HepG2 (cell line): ENCODE measurements around the gene CLDND2. TPM values are rescaled to one million over a fixed set of nuclear protein-coding genes. Genes with fewer than 3 reads are reported as not detected.

Source experiments
- ASH2L ChIP-seq: fragments of 300-600, 200-600 bp; sonication (generic); IDR thresholded peaks from 2 replicates; pipeline ENCODE4 v1.7.0; 2017; ENCODE audit warnings: low read depth, mild to moderate bottlenecking, moderate library complexity, mixed read lengths, low read length; ENCODE audit not compliant: insufficient read length
- CBFB ChIP-seq: sonication (generic); formaldehyde crosslinking; IDR thresholded peaks from 2 replicates; pipeline ENCODE4 v1.4.0; 2020; ENCODE audit warnings: missing genetic modification reagents
- ELF4 ChIP-seq: sonication (generic); formaldehyde crosslinking; IDR thresholded peaks from 2 replicates; pipeline ENCODE4 v1.5.0; 2020; ENCODE audit warnings: missing genetic modification reagents, mild to moderate bottlenecking, moderate library complexity, borderline replicate concordance
- HOXA9 ChIP-seq: sonication (generic); formaldehyde crosslinking; IDR thresholded peaks from 2 replicates; pipeline ENCODE4 v1.8.1; 2022; ENCODE audit warnings: missing genetic modification reagents, mild to moderate bottlenecking, moderate library complexity, borderline replicate concordance
- HOXD1 ChIP-seq: sonication (generic); formaldehyde crosslinking; IDR thresholded peaks from 2 replicates; pipeline ENCODE4 v1.5.0; 2020; ENCODE audit warnings: missing genetic modification reagents
- MAFK ChIP-seq, 2 experiments: IDR thresholded peaks in 1 of 2; conservative IDR thresholded peaks in 1 of 2; 2 replicates each; pipeline ENCODE4 v1.6.1; 2011; ENCODE audit warnings: improper control_type of control experiment in 2 of 2, low read length in 2 of 2
- MED1 ChIP-seq: sonication (generic); formaldehyde crosslinking; IDR thresholded peaks from 2 replicates; pipeline ENCODE4 v1.4.0; 2020; ENCODE audit warnings: missing genetic modification reagents
- RFX1 ChIP-seq: fragments of 450-650 bp; IDR thresholded peaks from 2 replicates; pipeline ENCODE4 v1.6.1; 2017
- RXRB ChIP-seq: IDR thresholded peaks from 2 replicates; pipeline ENCODE4 v1.6.1; 2016; ENCODE audit warnings: borderline replicate concordance, missing genetic modification reagents, missing compliant biosample characterization
- TFAP4 ChIP-seq: sonication (generic); IDR thresholded peaks from 2 replicates; pipeline ENCODE4 v1.6.1; 2016; ENCODE audit warnings: low read depth, borderline replicate concordance
- ZBTB44 ChIP-seq: sonication (generic); formaldehyde crosslinking; IDR thresholded peaks from 2 replicates; pipeline ENCODE4 v1.4.0; 2020; ENCODE audit warnings: missing genetic modification reagents
- ZFP36 ChIP-seq: fragments of 150-350 bp; IDR thresholded peaks from 2 replicates; pipeline ENCODE4 v1.6.1; 2018; ENCODE audit warnings: borderline replicate concordance, low read length, low read depth; ENCODE audit not compliant: partially characterized antibody
- ZKSCAN8 ChIP-seq: IDR thresholded peaks from 2 replicates; pipeline ENCODE4 v1.6.1; 2016; ENCODE audit warnings: borderline replicate concordance, missing genetic modification reagents, missing compliant biosample characterization
- ZMYM4 ChIP-seq: sonication (generic); formaldehyde crosslinking; IDR thresholded peaks from 2 replicates; pipeline ENCODE4 v1.8.1; 2023; ENCODE audit warnings: mild to moderate bottlenecking, missing genetic modification reagents
- ZNF234 ChIP-seq: sonication (generic); formaldehyde crosslinking; conservative IDR thresholded peaks from 2 replicates; pipeline ENCODE4 v1.5.1; 2020; ENCODE audit warnings: mild to moderate bottlenecking, missing genetic modification reagents
- ZNF253 ChIP-seq: sonication (generic); formaldehyde crosslinking; IDR thresholded peaks from 2 replicates; pipeline ENCODE4 v1.8.0; 2022; ENCODE audit warnings: mild to moderate bottlenecking, missing genetic modification reagents, borderline replicate concordance
- ZNF547 ChIP-seq: sonication (generic); formaldehyde crosslinking; IDR thresholded peaks from 2 replicates; pipeline ENCODE4 v1.5.1; 2020; ENCODE audit warnings: mild to moderate bottlenecking, missing genetic modification reagents
- ZNF564 ChIP-seq: sonication (generic); formaldehyde crosslinking; IDR thresholded peaks from 2 replicates; pipeline ENCODE4 v1.8.1; 2023; ENCODE audit warnings: mild to moderate bottlenecking, missing genetic modification reagents
- ZNF672 ChIP-seq: sonication (generic); formaldehyde crosslinking; IDR thresholded peaks from 2 replicates; pipeline ENCODE4 v1.8.1; 2022; ENCODE audit warnings: missing genetic modification reagents
- ZNF687 ChIP-seq: sonication (generic); formaldehyde crosslinking; IDR thresholded peaks from 2 replicates; pipeline ENCODE4 v1.5.1; 2020; ENCODE audit warnings: mild to moderate bottlenecking, missing genetic modification reagents, moderate library complexity
- ZNF772 ChIP-seq: sonication (generic); formaldehyde crosslinking; IDR thresholded peaks from 2 replicates; pipeline ENCODE4 v1.5.0; 2020; ENCODE audit warnings: mild to moderate bottlenecking, missing genetic modification reagents
- ZNF773 ChIP-seq: sonication (generic); formaldehyde crosslinking; IDR thresholded peaks from 2 replicates; pipeline ENCODE4 v1.4.0; 2020; ENCODE audit warnings: missing genetic modification reagents, borderline replicate concordance
- ZNF850 ChIP-seq: sonication (generic); formaldehyde crosslinking; conservative IDR thresholded peaks from 2 replicates; pipeline ENCODE4 v1.9.0; 2021; ENCODE audit warnings: mild to moderate bottlenecking, missing genetic modification reagents
- polyA plus RNA-seq, 8 experiments: library from polyadenylated mRNA; depleted of rRNA in 3 of 8; stranded (reverse) in 7 of 8; unstranded in 1 of 8; fragments of >200 nt; fragmentation: Illumina TruSeq in 4 of 8; extraction: Trizol in 4 of 8; gene quantifications; 2 replicates each; pipeline versions ENCODE4 v1.2.1 to v1.2.3, GENCODE V29; 2011 to 2016; ENCODE audit warnings: low read depth in 4 of 8, missing spikeins in 1 of 8, mixed read lengths in 1 of 8; ENCODE audit not compliant: insufficient read depth in 1 of 8
- total RNA-seq, 5 experiments: library from RNA; depleted of rRNA; stranded (reverse); fragments of >200 nt; fragmentation: Illumina TruSeq; extraction: Trizol; gene quantifications; 2 replicates each; pipeline ENCODE4 v1.2.3, GENCODE V29; 2016; ENCODE audit warnings: low read depth in 1 of 5
- TF ChIP-seq, protein P1 (sequence below): IDR thresholded peaks from 2 replicates; pipeline ENCODE4 v1.6.1; 2016

Gene CLDND2
- total and polyA plus RNA-seq, 2 of the 13 experiments (the other 11 are each of a cell fraction or from before 2014, with no cell fraction given) = 0.84 to 1.8 TPM

GRCh38 chr19:51365965-51366388 is 2.8 kb downstream of the CLDND2 start, which contains the start of gene ETFB (continued):
- TF ChIP-seq ZNF772 (CRISPR knock-in tag) (no peak), ZNF687 (CRISPR knock-in tag) (peak; percentile 79), ZMYM4 (no peak), ASH2L (peak; percentile 14), MED1 (no peak), HOXD1 (CRISPR knock-in tag) (no peak), ZNF253 (no peak), ZNF850 (CRISPR knock-in tag) (no peak), HOXA9 (CRISPR knock-in tag) (no peak), ZNF773 (CRISPR knock-in tag) (no peak), ZKSCAN8 (no peak), ZNF234 (CRISPR knock-in tag) (no peak), RFX1 (no peak), RXRB (no peak), ZNF547 (CRISPR knock-in tag) (no peak), ZBTB44 (CRISPR knock-in tag) (no peak), ZNF564 (CRISPR knock-in tag) (no peak), ZFP36 (no peak), MAFK (conservative IDR thresholded peaks at IDR 0.05 in 1 of 2, IDR thresholded peaks at IDR 0.05 in 1 of 2; ENCODE audit: low read length in 2 of 2) (no peak), ELF4 (CRISPR knock-in tag) (no peak), ZNF672 (CRISPR knock-in tag) (no peak), TFAP4 (no peak; the same call in 1 of the 2 replicates), CBFB (no peak)
- TF ChIP-seq, protein P1, sequence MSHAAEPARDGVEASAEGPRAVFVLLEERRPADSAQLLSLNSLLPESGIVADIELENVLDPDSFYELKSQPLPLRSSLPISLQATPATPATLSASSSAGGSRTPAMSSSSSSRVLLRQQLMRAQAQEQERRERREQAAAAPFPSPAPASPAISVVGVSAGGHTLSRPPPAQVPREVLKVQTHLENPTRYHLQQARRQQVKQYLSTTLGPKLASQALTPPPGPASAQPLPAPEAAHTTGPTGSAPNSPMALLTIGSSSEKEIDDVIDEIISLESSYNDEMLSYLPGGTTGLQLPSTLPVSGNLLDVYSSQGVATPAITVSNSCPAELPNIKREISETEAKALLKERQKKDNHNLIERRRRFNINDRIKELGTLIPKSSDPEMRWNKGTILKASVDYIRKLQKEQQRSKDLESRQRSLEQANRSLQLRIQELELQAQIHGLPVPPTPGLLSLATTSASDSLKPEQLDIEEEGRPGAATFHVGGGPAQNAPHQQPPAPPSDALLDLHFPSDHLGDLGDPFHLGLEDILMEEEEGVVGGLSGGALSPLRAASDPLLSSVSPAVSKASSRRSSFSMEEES (CRISPR knock-in tag) = no peak
